Jurkat, Clone E6-1 (cell line): ENCODE data around the gene WNK4.

Source experiments
- DNase-seq: peaks from one replicate; pipeline ENCODE4 v3.0.0-alpha.2; 2011; ENCODE audit warnings: low read depth, low spot score
- H3K4me3 ChIP-seq: 2 replicates; pipeline ENCODE4 v1.5.1; 2011; ENCODE audit warnings: mild to moderate bottlenecking, low read length, control low read depth, moderate library complexity

WNK4 gene

DNA sequence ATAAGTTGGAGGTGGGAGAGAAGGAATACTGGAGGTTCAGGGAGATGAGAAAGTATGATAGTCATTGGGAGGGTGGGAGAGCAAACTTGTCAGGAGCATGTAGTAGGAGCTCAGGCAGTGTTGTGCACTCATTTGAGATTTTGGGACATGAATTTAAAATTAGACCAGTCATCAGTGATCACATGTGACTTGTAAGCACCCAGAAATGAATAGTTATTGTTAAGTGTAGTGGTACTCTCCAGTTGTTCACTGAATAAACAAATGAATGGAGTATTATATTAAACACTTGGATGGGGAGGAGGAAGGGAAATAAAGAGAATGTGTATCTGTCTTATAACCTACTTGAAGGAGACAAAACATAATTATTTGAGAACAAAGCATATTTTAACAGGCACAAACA lies 50.6 kb downstream of the WNK4 start:
- no peak overlapping the region for H3K4me3 ChIP-seq
- no peak for DNase-seq

DNA sequence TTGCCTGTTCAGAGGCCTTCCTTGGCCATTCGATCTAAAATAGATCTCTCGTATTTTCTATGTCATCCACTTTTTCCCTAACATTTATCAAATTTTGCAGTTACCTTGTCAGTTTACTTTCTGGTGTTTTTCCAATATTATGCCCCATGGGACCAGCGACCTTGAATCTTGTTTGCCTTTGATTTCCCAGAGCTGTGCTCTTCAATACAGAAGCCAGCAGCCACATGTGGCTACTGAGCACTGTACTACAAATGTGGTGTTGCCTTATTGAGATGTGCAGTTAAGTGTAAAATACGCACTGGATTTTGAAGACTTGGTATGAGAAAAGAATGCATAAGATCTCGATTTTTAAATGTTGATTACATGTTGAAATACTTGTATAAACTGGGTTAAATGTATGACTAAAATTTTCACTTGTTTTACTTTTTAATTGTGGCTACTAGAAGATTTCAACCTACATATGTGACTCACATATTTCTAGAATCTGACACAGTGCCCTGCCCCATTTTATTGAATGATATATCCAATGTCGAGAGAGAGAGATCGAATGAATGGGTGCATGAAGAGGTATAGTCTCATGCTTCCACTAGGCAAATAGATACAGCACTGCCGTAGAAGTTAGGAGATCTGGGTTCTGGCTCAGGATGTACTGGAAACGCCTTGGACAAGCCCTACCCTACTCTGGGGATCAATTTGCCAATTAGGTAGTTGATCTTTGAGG lies 52.0 kb downstream of the WNK4 start:
- DNase-seq, result no peak

DNA sequence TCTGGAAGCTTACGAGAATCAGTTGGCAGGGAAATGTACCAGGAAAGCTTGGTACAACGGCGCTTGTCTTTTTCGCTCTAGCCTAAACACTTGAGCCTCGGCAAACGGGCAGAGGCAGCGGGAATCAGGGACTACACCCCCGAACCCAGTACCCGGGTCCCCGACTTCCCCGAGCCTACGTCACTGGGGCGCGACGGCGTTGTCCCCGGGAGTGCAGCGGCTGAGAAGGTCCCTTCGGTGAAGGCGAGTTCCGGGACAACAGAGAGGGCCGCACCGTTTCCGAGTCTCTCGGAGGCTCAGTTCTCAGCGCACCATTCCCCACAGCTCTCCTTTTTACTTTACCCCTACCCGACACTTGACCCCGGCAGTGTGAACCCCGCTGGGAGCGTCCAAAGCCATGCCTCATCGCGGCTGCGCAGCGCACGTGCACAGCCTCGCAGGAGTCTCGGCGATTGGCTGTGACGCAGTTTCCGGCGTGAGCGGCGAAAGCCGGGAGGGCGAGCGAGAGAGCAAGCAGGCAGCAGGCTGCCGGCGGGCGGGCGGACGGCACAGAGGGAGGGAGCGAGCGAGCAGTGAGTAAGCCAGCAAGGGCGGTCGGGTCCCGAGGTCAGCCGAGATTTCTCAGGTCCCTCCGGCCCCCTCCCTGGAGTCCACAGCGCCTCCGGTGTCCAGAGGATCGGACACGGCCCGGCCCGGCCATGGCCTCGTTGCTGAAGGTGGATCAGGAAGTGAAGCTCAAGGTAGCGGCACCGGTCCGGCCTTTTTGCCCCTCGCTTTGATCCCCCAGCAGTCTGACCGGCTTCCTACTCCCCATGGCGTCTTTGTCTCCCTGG lies 52.7 kb downstream of the WNK4 start, which contains the start of gene PSME3:
Gene PSME3, plus strand, starts transcription at position 464 of the 833 bp plus-strand sequence. Its CDS starts 235 bp downstream, at position 699.
- H3K4me3 ChIP-seq, result peak within 1 kb of the TSS; percentile 96
- peak; percentile 76 for DNase-seq

More for the DNA sequence above, 52.0 kb downstream of the WNK4 start:
- peak overlapping the region; percentile 96 for H3K4me3 ChIP-seq

DNA sequence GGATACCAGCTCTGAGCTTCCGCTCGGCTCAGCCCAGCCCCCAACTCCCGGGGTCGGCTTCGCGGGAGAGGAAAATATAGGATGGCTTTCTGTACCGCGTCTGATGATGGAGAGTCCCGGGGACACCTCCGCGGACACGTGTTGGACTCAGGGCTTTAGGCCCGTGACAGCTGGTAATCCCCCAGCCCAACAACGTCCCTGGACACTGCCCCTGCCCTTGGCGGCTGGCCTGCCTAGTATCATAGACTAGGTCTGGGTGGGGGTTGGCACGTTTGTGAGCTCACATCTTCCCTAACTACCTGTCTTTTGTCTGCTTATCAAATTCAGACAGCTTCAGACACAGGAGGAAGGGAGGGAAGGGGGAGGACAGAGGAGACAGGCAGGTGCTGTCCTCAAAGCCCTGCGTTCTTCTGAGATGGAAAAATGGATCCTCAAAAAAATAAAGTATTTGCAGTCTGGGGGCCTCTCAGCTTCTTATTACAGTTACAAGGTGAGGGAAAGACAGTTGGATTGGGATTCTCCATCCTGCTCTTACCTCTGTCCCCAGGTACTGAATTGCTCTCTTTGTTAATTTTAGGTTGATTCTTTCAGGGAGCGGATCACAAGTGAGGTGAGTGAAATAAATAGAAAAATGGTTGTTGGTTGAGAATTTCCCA lies 53.5 kb downstream of the WNK4 start:
- DNase-seq, result no peak
- peak overlapping the region; percentile 96 for H3K4me3 ChIP-seq

DNA sequence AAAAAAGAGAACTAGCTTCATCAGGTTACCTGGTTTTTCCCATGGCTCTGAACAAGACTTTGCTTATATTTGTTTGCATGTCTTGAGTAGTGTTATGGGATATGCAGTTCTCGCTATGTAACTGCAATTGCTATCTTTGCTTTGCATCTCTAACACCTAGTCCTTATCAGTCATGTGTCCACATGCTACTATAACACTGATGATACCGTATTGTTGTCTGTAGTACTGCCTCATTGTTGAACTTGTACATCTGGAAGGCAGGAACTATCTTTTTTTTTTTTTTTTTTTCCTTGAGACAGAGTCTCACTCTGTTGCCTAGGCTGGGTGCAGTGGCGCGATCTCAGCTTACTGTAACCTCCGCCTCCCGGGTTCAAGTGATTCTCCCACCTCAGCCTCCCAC lies 55.3 kb downstream of the WNK4 start:
- H3K4me3 ChIP-seq, result no peak overlapping the region
- no peak for DNase-seq

DNA sequence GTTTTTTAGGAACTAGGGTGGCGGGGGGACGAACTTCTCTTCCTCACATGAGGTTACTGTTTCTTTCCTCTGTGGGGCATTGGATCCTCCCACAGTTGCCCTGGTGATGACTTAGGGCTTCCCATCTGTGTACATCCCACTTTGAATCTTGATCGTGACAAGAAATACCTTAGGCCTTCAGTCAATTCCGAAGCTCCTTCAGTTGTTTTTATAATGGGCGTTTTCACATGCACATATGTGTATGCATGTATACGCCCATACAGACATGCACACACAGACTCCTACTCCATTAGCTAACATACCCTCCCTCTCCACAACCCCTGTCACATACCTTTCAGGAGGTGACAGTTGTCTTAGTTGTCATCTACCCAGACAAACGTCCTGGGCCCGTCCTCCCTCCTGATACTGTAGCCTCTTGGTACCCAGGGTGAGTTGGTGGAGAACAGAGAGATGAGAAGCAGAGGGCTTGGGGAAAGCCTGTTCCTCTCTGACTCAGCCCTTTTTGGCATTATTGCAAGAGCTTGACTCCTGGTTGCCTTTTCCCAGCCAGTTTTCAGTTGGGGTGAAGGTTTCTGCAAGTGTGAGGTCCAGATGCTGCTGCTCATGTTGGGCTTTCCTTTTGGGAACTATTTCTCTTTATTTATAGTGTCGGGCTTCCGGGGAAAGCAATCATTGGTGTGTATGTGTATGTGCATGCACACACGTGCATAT lies 61.7 kb downstream of the WNK4 start:
- no peak for DNase-seq
- no peak overlapping the region for H3K4me3 ChIP-seq

DNA sequence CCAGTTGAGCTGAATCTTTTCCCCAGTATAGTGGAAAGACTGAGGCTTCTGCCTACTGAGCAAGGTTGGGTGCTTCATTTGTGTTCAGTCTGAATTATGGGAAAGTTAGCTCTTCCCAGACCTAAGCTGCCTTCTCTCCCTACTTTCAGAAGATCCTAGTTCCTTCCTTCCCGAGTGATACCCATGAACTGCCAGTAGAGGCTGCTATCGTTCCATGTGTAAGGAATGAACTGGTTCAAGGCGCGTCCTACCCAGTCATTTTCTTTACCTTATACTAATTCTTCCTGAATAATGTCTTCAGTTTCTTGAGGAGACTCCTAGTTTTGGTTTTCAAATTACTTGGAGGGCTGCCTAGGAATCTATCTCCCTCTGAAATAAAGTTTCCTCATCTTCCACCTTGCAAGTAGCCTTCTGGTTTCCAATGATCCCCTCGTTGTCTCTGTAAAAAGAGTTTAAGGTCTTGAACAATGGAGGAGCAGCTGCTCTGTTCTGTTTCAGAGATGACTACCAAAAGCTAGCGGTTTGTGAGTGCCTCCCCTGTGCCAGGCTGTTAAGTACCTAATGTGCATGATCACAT lies 63.0 kb downstream of the WNK4 start:
- DNase-seq, result no peak

DNA sequence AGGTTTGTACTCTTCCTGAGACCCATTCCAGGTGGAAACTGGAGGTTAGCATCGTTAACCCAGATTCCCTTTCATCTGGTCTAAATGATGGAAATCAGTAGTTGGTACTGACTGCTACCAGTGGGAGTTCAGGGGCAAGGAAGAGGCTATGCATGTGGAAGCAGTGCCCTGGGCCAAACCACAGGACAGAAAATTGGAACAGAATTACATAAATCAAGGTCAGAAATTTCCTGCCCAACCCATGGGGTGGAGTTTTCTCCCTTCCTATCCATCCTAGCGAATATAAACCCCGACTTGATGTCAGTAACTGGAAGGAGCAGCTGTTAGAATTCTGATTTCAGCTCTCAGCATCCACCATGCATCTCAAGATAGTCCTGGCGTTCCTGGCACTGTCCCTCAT lies 63.9 kb downstream of the WNK4 start, which contains the start of gene AOC2:
Gene AOC2, plus strand, starts transcription at position 310 of the 400 bp plus-strand sequence. Its CDS starts 47 bp downstream, at position 357.
- H3K4me3 ChIP-seq, result no peak within 1 kb of the TSS
- DNase-seq, result no peak

More for the DNA sequence above, 63.0 kb downstream of the WNK4 start:
- no peak overlapping the region for H3K4me3 ChIP-seq

DNA sequence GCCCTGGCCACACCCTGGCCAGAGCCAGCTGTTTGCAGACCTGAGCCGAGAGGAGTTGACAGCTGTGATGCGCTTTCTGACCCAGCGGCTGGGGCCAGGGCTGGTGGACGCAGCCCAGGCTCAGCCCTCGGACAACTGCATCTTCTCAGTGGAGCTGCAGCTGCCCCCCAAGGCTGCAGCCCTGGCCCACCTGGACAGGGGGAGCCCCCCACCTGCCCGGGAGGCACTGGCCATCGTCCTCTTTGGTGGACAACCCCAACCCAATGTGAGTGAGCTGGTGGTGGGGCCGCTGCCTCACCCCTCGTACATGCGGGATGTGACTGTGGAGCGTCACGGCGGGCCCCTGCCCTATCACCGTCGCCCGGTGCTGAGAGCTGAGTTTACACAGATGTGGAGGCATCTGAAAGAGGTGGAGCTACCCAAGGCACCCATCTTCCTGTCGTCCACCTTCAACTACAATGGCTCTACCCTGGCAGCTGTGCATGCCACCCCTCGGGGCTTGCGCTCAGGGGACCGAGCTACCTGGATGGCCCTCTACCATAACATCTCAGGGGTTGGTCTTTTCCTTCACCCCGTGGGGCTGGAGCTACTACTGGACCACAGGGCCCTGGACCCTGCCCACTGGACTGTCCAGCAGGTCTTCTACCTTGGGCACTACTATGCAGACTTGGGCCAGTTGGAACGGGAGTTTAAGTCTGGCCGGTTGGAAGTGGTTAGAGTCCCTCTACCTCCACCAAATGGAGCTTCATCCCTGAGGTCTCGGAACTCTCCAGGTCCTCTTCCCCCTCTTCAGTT lies 64.5 kb downstream of the WNK4 start:
- DNase-seq, result no peak
- H3K4me3 ChIP-seq, result no peak overlapping the region

DNA sequence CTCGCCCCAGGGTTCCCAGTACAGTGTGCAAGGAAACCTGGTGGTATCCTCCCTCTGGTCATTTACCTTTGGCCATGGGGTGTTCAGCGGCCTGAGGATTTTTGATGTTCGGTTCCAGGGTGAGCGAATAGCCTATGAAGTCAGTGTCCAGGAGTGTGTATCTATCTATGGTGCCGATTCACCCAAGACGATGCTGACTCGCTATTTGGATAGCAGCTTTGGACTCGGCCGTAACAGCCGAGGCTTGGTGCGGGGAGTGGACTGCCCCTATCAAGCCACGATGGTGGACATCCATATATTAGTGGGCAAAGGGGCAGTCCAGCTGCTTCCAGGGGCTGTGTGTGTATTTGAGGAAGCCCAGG lies 65.1 kb downstream of the WNK4 start:
- no peak overlapping the region for H3K4me3 ChIP-seq

DNA sequence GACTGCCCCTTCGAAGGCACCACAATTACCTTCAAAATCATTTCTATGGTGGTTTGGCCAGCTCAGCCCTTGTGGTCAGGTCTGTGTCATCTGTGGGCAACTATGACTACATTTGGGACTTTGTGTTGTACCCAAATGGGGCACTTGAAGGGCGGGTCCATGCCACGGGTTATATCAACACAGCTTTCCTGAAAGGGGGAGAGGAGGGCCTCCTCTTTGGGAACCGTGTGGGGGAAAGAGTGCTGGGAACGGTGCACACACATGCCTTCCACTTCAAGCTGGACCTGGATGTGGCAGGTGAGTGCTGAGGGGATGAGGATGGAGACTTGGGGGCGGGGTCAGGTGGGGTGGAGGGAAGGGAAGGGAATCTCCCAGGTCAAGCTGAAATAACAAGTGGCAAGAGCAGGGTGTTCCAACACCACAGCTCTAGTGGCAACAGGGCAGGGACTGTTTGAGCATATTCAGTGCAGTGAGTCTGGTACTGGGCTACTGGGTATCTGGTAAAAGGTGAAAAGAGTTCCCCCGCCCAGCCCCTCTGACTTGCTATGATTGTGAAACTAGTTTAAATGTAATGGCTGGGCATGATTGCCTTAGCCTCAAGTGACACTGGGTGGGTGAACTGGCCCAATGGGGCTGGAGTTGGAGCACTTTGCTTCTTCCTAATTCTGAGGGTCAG lies 65.6 kb downstream of the WNK4 start:
- no peak for DNase-seq
- H3K4me3 ChIP-seq, result no peak overlapping the region

More for the DNA sequence above, 65.1 kb downstream of the WNK4 start:
- no peak for DNase-seq
